Measurements from ENCODE around the gene LYVE1.

Gene LYVE1

DNA sequence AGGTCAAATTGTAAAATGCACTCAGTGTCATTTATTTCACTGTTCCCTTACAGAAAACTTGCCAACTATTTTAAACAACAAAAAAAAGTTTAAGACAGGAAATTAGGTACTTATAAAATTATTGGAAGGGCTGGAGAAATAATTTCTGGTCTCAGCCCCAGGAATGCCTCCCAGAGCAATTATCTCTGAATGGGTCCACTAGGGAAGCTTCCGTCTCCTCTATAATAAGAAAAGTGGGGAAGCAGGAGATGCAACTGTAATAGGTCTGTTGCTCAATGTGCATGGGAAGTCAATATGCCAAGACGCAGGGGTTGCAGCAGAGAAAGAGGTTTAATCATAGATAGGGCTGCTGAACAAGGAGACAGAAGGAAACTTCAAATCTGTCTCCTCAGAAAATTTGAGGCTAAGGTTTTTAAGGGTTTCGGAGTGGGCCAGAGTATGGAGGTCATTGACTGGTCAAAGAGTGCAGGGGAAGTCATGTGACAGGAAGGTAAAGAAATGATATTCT is 16.6 kb downstream of the LYVE1 start:
- DNase-seq, result no peak

- no peak for DNase-seq
Observed at GRCh38 chr11:10551290-10551592, 17.2 kb downstream of the LYVE1 start.

DNA sequence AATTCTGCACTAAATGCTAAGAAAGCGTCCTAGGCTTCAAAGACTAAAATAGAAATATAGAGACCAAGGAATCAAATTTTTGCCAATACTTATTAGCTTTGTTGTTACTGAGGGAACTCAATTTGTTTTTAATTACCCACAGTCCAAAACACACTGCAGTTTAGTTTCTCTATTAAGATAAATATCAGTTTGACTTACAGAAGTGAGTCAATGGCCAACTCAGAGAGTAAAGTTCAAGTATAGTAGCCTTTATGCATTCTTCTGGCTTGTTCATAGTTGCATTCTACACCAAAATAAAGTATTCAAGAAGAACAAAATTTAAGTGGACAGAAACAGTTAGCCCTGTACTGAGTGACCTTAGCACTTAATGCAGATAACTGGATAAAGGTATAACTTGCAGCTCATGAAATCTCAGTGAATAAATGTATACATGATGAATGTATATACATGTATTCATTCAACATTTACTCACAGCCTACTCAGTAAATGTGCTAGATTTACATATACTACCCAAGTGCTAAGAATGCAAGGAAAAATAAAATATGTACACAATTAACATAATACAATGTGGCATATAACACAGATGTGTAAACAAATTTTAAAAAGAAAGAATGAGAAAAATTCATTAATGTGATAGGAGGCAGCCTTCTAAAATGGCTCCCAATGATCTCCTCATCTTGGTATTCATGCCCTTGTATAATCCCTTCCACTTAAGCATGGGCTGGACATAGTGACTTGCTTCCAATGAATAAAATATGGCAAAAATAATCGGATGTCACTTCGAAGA is 17.8 kb downstream of the LYVE1 start:
- no peak for DNase-seq

GRCh38 chr11:10544491-10545465 is 23.7 kb downstream of the LYVE1 start:
- no peak for DNase-seq

DNA sequence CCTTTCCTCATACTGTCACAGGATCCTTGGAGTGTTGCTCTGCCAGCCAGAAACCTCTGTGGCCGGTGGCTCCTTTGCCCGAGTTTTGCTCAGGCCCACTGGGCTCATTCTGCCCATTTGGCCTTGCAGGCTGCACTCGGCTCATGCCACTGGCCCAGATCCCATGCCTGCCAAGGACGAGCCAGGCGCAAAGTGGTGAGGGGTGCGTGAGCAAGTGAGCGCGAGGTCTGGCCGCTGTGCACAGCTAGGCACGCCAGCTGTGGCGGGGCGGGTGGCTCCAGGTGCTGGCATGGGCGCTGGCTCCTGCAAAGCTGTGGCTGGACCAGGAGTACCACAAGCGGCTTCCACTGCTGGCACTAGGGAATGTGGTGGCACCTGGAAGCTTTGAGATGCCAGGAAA is 24.7 kb downstream of the LYVE1 start:
- DNase-seq, result no peak

DNA sequence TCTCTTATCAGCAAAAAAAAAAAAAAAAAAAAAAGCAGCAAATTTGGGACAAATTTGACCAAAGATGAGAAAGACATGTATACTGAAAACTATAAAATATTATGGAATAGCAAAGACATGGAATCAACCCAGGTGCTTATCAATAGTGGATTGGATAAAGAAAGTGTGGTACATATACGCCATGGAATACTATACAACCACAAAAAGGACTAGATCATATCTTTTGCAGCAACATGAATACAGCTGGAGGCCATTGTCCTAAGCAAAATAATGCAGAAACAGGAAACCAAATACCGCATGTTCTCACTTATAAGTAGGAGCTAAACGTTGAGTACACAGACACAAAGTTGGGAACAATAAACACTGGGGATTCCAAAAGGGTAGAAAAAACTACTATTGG is 25.7 kb downstream of the LYVE1 start:
- no peak for DNase-seq

GRCh38 chr11:10541561-10541930 is 26.9 kb downstream of the LYVE1 start:
- no peak for DNase-seq

- peak; percentile 91 for DNase-seq
Observed at GRCh38 chr11:10540915-10541560, 27.4 kb downstream of the LYVE1 start, which contains the start of gene RNF141. Gene RNF141, minus strand, starts transcription at chr11:10541187. Its CDS starts 7,029 bp downstream, at chr11:10534158.

DNA sequence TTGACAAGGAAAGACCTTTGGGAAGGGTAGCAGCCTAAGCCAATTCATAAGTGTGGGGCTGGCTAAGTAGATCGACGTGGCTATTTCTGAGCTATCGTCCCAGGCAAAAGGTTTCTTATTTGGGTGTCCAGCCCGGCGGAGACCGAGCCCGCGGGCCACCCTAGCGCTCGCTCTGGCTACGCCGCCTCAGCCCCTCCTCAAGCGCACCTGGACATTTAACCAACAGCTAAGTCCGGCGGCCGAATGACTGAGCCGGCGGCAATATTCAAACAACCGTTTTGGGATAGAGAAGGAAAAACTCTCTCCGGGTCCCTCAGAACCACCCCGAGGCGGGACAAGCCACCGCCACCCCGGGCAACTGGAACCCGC is 27.9 kb downstream of the LYVE1 start:
- no peak for DNase-seq

DNA sequence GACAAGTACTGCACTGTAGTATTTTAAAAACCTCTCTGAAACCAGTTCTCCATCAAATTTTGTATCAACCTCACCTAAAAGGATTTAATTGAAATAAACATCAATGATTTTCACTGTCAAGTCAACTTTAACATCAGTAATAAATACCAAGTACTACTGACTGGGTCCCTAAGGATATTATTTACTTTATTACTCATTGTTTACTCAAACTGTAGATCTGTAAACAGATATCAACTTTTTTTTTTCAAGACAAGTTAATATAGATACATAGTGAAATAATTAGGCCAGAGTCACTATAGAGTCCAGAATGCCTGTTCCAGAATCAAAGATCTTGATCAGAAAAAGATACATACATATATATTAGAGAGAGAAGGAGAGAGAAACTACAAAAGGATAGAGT is 29.1 kb downstream of the LYVE1 start:
- no peak for DNase-seq

- no peak for DNase-seq
Observed at GRCh38 chr11:10538924-10539323, 29.5 kb downstream of the LYVE1 start.

GRCh38 chr11:10537600-10537999 is 30.9 kb downstream of the LYVE1 start:
- no peak for DNase-seq

- DNase-seq, result no peak
Observed at GRCh38 chr11:10534316-10534715, 34.1 kb downstream of the LYVE1 start.

DNA sequence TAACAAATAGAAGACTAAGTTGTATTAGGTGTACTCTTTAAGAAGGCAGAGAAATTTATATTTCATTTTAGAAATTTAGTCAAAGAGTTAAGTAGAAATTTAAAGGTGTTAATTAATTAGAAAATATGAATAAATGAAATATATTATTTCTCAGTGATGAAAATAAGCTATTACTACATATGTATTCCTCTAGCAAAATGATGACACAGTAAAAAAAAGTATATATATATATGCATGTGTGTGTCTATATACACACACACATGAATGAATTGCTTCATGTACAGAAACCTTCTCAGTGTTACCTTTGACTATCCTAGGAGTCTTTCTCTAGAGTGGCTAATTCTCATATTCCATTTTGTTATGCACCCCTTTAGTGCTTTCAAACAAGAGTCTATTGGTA is 35.1 kb downstream of the LYVE1 start:
- no peak for DNase-seq

DNA sequence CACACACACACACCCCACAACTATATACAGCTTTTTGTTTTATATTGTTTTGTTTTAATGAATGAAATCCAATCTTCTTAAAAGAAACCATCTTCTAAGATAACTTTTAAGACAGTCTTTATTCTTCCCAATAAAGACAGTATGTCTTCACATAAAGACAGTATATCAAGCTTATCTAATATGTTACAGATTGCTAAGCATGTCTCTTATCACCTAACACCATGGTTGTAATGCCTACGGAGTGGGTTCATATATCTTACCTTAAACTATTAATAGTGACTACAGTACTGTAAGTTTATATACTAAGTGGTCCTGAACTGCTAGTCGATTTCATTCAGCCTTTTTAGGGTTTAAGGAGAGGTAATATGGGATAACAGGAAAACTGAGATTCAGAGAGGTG is 35.9 kb downstream of the LYVE1 start:
- DNase-seq, result no peak

DNA sequence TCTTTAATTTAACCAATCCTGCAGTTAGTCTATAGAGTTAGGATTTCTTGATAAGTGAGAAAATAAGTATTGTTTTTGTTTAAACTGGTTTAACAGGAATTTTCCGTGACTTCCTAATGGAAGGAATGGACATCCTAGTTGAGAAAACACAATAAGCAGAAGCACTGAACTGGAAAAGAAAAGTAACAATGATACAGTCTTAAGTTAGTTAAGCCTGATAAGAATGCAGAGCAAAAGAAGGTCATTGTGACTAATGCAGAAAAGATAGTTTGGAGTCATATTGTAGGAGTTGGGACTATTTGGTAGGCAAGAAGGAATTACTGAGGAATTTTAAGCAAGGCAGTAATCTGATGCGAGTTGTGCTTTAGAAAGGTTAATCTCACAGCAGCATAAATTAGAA is 39.2 kb downstream of the LYVE1 start:
- DNase-seq, result no peak

GRCh38 chr11:10528121-10528520 is 40.3 kb downstream of the LYVE1 start:
- DNase-seq, result no peak

- DNase-seq, result no peak
Observed at GRCh38 chr11:10526974-10527918, 41.2 kb downstream of the LYVE1 start.

DNA sequence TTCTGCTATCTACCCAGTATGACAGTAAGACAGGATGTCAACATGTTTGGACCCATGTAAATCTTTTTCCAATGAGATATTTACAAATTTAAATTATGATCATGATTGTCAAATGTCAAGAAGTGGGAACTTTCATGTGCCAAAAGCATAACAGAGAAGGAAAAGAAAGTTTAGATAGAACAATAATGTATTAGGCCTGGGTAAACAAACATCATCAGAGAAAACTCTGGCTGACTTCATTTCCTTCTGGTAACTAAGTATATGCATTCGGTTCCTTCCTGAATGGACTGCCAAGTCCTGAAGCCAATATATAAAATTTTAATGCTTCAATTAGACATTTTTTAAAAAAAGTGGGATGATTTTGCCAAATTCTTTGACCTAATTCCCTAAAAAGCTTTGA is 44.0 kb downstream of the LYVE1 start:
- no peak for DNase-seq

- no peak for DNase-seq
Observed at GRCh38 chr11:10522921-10523320, 45.5 kb downstream of the LYVE1 start.

- no peak for DNase-seq
Observed at GRCh38 chr11:10522276-10522675, 46.2 kb downstream of the LYVE1 start.

GRCh38 chr11:10520562-10520961 is 47.9 kb downstream of the LYVE1 start:
- DNase-seq, result no peak

All from NCI-H774 (cell line).